Ecto neural progenitor cell (in vitro differentiated cells): Measurements from ENCODE around the gene LPCAT2.
A peak's percentile ranks its signal among the peaks of the same experiment; 100 is the strongest.

Experiments used
- DNase-seq: peaks from one replicate; pipeline ENCODE4 v3.0.0-alpha.2; 2018; ENCODE audit warnings: low spot score

LPCAT2 gene

DNA sequence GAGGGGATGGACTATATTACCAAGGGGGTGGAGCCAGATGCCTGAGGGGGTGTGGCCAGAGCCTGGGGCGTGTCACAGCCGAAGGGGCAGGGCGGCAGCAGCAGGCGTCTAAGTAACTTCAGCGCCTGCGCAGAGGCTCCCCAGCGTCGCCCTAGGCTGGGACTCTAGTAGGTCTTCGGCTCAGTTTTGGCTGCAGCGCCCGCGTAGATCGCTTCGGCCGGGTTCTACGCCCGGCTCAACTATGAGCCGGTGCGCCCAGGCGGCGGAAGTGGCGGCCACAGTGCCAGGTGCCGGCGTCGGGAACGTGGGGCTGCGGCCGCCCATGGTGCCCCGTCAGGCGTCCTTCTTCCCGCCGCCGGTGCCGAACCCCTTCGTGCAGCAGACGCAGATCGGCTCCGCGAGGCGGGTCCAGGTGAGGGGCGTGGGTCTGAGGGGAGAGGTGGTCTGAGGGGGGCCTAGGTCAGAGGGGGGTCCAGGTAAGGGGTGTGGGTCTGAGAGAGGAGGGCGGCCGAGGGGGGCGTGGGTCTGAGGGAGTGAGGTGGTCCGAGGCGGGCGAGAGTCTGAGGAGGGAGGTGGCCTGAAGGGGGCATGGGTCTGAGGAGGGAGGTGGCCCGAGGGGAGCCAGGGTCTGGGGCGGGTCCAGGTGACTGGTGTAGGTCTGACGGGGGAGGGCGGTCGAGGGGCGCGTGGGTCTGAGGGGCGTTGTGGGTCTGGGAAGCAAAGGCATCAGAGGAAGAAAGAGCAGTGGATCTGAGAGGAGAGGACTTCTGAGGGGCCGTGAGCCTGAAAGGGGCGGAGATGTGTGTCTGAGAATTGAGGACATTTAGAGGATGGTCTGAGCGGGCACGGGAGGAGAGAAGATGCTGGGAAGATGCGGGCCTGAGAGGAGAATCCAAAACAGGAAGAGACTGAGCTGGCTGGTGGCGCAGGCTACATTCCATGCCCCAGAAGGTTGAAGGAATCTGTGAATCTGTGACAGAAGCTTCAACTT lies at the start of gene LPCAT2:
Gene LPCAT2, plus strand, starts transcription at position 132 of the 991 bp plus-strand sequence. Its CDS starts 110 bp downstream, at position 242.
- peak; percentile 93 for DNase-seq

GRCh38 chr16:55462241-55462640 lies 46.6 kb upstream of the LPCAT2 start:
- DNase-seq: no peak

- no peak for DNase-seq
Observed at GRCh38 chr16:55464375-55464774, 44.5 kb upstream of the LPCAT2 start.

DNA sequence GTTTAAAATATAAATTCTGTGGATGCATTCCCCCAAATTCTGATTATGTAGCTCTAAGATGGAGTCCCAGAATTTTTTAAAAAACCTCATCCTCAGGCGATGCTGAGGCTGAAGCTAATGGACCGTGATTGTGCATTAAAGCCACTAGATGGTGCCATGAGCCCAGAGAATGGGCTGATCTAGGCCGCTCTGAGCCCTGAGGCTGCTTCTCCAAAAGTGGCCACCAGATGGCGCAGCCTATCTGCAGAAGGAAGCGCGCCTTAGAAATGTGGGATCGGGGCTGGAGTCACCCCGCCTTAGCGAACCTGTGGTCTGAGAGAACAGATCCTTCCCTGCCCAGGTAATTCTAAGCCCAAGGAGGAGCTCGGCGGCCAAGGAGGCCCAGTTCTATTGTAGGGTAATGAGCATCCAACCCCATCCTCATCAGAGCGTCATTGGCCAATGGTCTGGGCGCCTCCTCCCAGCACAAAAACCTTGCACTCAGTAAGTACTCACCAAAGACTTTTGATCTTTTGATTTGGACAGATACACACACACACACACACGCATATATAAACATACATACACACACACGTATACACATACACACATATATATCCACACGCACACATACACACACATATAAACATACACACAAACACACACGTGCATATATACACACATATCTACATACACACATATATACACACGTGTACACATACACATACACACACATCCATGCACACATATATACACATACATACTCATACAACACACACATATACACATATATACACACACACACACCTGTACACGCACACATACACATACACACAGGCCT lies 43.6 kb upstream of the LPCAT2 start:
- peak; percentile 93 for DNase-seq

GRCh38 chr16:55466209-55466608 lies 42.7 kb upstream of the LPCAT2 start:
- no peak for DNase-seq

- DNase-seq: no peak
Observed at GRCh38 chr16:55467898-55468297, 41.0 kb upstream of the LPCAT2 start.

DNA sequence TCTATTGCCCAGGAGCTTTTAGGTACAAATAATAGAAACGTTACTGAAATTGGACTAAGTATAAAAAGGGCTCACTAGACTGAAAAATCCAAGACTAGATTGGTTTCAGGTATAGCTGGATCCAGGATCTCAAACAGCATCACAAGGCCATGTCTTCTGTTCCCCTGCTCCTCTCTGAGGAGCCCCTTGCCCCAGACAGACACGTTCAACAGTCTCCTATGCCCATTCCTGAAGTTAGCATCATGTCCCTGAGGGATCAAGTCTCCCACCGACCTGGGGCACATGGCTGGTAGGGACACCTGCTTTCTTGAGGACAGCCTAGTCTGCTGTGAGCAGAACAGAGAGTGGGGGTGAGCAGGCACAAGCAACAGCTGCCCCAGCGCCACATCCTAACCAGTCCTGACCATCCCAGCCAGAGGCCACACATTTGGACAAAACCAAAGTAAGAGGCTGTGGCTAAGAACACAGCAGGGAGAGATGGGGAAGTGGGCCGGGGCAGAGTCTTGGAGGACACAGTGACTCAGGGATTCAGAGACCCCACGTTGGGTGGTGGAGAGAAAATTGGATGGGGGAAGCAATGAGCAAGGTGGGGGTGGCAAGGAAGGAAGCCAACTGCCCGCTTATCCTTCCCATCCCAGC lies 40.4 kb upstream of the LPCAT2 start:
- DNase-seq: no peak

- DNase-seq: no peak
Observed at GRCh38 chr16:55469821-55470532, 38.9 kb upstream of the LPCAT2 start.

GRCh38 chr16:55470533-55471371 lies 38.1 kb upstream of the LPCAT2 start:
- DNase-seq: no peak

DNA sequence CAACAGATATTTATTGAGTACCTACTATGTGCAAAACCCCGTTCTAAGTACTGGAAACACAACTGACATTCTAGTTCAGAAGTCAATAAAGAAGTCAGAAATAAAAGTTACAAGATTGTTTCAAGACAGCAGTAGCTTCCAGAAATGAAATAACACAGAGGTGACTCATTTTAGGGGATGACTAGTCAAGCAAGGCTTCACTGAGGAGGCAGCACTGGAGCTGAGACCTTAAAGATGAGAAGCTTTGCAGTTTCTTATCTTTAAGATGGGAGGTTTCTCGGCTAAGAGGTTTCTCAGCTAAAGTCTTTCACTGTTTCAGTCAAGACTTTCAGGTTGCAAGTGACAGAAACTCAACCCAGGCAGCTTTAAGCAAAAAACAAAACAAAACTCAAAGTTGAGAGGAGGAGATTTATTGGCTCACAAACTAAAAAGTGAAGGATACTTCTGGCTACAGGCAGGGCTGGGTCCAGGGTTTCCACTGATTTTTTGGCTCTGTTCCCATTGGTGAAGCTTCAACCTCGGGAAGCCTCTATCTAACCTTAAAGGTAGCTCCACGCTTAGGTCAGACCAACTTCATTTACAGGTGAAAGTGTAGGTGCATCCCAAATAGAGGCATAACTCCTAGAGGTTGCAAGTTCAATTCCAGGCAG lies 37.3 kb upstream of the LPCAT2 start:
- DNase-seq: no peak

GRCh38 chr16:55473587-55473986 lies 35.3 kb upstream of the LPCAT2 start:
- no peak for DNase-seq

DNA sequence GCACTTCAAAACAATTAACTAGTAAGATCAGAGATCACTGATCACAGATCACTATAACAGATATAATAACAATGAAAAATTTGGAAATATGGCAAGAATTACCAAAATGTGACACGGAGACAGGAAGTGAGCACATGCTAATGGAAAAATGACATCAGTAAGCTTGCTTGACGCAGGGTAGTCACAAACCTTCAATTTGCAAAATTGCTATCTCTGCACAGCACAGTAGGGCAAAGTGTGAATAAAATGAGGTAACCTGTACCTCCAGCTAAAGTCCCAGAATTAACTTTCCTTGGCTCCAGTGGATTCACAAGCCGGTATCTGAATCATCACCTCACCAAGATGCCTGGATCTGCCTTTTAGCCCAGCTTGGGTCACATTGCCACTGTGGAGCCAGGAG lies 34.1 kb upstream of the LPCAT2 start:
- DNase-seq: no peak

DNA sequence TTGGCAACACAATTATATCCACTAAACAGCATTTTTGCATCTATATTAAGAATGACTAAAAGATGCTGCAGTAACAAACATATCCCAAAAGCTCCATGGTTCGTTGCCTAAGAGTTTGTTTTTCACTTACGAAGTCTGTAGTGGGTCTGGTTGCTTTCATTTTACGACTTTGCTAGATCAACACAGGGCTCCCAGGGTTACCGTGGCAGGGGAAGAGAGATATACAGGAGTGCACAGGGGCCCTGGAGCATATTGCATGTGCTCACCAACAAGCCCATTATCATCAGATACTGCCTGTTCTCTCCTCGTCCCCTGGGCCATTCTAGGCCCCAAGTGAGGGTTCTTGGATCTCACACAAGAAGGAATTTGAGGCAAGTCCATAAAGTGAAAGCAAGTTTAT lies 33.0 kb upstream of the LPCAT2 start:
- DNase-seq: no peak

DNA sequence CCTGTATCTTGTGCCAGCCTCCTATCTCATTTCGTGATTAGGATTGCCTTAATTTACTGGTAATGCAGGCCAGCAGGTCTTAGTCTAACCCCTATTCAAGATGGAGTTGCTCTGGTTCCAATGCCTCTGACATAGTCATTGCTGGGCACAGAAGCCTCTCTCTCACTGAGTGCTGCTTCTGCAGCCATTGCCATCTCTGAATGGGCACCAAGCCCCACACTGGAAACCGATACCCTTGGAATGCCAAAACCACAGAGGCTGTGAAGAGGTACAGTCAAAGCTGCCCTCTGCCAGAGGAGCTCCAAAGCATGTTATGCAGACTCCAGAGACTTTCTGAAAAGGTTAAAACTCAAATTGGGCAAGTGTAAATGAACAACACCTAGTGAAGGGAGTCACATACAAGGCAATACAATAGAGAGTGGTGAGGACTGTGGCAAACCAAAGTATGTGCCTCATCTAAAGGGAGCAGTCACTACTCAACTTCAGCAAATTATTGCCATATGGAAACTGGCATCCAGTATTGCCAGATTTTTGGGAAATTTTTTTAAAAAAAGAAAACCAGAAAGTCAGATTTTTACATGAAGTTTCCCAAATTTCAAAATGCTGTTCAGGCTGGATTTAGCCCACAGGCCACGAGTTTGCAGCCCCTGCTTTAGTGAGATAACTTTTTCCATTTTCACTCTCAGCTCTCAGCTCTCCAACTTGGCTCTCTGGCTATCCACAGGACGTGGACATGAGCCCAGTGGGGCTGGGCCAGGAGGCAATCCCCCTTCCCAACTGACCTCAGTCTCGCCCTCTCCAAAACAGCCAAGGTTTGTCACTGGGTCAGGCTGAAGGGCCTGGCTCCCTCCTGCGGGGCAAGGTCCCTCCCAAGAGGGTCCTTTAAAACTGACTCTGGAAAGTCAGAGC lies 32.0 kb upstream of the LPCAT2 start:
- no peak for DNase-seq

GRCh38 chr16:55477736-55478135 lies 31.1 kb upstream of the LPCAT2 start:
- no peak for DNase-seq

- peak; percentile 86 for DNase-seq
Observed at GRCh38 chr16:55478827-55479429, 29.9 kb upstream of the LPCAT2 start, which contains the start of gene MMP2. MMP2 (plus strand) TSS chr16:55479198; CDS start chr16:55479480, 282 bp downstream.

DNA sequence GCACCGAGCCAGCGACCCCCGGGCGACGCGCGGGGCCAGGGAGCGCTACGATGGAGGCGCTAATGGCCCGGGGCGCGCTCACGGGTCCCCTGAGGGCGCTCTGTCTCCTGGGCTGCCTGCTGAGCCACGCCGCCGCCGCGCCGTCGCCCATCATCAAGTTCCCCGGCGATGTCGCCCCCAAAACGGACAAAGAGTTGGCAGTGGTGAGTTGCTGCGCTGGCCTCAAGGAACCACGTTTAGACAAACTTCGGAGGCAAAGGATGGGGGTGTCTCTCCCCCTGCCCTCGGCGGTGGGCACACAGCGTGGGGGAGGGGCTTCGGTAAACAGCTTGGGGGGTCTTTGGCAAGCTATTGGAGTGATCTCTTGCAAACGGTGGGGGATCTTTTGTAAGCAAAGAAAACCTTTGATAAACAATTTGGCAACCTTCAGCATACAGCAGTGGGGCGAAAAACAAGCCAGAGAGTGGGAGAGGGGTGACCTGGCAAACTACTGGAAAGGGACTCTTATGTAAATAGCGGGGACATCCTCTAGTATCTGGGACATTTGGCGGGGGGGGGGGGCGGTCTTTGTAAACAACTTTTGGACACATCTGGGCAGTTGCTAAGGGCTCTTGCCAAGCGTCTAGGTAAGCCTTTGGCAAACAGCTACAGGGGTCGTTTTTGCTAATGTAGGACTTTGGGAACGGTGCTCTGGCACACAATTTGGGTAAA lies 29.3 kb upstream of the LPCAT2 start:
- no peak for DNase-seq

DNA sequence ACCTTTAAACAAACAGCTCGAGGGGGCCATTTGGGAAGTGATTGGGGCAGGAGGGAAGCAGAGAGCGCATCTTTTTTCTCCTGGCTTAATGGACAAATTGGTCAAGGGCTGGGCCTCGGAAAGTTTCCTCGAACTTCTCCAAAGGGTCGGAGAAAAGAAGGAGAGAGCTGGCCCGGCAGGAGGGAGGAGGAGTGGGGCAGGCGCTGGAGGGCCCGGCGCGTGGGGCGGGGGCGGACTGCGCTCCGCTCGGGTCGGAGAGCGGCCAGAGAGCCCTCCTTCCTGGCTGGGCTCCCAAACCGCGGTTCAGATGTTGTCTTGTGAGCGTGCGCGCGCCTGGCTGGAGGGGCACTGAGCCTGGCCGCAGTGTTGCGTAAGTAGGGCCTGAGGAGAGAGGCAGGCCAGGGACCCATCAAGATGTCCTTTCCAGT lies 28.6 kb upstream of the LPCAT2 start:
- DNase-seq: peak; percentile 61
